ENCODE measurements around the gene VWF.

Gene VWF

DNA sequence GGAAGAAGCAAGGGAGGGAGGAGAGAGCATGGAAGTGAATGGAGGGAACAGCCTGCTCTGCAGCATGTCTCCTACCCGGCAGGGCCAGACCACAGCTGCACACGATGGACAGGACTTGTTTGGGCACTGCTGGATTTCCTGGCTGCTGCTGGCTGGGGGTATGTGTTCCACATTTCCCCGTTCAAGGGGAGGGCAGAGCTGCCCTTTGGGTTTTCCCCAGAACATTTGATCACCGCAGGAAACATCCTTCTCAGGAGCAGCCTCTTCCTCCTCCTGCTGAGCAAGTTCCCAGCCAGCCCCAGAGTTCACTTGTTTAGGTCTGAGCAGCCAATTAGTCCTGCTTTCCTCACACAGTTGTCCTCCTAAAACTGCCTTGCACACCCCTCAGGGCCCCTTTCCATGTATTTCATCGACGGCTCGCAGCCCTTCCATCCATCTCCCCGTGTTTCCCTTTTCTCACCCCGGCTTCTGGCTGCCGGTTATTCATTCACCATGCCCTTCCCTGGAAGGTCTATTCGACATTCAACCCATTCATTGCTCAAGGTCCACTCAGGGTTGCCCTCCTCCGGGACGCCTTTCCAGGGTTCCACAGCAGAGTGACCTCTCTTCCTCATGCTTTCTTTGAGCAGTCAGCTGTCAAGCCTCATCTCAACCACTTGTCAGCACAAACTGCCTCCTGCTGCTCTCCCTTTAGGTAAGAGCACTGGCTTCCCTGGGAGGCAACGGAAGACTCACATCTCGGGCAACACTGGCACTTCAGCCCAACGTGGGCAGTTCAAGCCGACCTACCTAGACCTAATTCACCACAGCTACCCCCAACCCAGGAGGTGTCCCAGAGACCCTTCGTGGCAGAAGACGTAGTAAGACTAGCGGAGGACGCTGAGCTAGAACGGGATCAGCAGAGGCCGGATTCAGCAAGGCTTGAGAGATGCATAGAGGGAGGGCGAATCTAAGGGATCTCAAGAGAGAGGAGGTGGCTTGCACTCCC is 159.3 kb downstream of the VWF start:
- no peak for DNase-seq (ENCODE audit: low read depth in 1 of 2, low spot score in 1 of 2)
- Histone ChIP-seq H3K27ac (replicated peaks) (no peak overlapping the region), H3K27me3 (ENCODE audit: insufficient read depth, poor library complexity, severe bottlenecking) (no peaks in the 10 kb centered on the region), H3K4me3 (replicated peaks; ENCODE audit: insufficient read depth, low read length) (no peak overlapping the region)
- TF ChIP-seq, protein P1, sequence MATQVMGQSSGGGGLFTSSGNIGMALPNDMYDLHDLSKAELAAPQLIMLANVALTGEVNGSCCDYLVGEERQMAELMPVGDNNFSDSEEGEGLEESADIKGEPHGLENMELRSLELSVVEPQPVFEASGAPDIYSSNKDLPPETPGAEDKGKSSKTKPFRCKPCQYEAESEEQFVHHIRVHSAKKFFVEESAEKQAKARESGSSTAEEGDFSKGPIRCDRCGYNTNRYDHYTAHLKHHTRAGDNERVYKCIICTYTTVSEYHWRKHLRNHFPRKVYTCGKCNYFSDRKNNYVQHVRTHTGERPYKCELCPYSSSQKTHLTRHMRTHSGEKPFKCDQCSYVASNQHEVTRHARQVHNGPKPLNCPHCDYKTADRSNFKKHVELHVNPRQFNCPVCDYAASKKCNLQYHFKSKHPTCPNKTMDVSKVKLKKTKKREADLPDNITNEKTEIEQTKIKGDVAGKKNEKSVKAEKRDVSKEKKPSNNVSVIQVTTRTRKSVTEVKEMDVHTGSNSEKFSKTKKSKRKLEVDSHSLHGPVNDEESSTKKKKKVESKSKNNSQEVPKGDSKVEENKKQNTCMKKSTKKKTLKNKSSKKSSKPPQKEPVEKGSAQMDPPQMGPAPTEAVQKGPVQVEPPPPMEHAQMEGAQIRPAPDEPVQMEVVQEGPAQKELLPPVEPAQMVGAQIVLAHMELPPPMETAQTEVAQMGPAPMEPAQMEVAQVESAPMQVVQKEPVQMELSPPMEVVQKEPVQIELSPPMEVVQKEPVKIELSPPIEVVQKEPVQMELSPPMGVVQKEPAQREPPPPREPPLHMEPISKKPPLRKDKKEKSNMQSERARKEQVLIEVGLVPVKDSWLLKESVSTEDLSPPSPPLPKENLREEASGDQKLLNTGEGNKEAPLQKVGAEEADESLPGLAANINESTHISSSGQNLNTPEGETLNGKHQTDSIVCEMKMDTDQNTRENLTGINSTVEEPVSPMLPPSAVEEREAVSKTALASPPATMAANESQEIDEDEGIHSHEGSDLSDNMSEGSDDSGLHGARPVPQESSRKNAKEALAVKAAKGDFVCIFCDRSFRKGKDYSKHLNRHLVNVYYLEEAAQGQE (IDR thresholded peaks at IDR 0.05; ENCODE audit: insufficient replicate concordance, low read depth), result no peak
- no peak for TF ChIP-seq POLR2AphosphoS5 (IDR thresholded peaks at IDR 0.05; ENCODE audit: low read depth)
- no peak for TF ChIP-seq SPI1 (IDR thresholded peaks at IDR 0.05; ENCODE audit: borderline replicate concordance, low read depth)
- no peak for TF ChIP-seq GABPA (IDR thresholded peaks at IDR 0.05; ENCODE audit: low read depth)
- TF ChIP-seq, protein P2, sequence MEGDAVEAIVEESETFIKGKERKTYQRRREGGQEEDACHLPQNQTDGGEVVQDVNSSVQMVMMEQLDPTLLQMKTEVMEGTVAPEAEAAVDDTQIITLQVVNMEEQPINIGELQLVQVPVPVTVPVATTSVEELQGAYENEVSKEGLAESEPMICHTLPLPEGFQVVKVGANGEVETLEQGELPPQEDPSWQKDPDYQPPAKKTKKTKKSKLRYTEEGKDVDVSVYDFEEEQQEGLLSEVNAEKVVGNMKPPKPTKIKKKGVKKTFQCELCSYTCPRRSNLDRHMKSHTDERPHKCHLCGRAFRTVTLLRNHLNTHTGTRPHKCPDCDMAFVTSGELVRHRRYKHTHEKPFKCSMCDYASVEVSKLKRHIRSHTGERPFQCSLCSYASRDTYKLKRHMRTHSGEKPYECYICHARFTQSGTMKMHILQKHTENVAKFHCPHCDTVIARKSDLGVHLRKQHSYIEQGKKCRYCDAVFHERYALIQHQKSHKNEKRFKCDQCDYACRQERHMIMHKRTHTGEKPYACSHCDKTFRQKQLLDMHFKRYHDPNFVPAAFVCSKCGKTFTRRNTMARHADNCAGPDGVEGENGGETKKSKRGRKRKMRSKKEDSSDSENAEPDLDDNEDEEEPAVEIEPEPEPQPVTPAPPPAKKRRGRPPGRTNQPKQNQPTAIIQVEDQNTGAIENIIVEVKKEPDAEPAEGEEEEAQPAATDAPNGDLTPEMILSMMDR (IDR thresholded peaks at IDR 0.05; ENCODE audit: insufficient read depth, low read length), result no peak

DNA sequence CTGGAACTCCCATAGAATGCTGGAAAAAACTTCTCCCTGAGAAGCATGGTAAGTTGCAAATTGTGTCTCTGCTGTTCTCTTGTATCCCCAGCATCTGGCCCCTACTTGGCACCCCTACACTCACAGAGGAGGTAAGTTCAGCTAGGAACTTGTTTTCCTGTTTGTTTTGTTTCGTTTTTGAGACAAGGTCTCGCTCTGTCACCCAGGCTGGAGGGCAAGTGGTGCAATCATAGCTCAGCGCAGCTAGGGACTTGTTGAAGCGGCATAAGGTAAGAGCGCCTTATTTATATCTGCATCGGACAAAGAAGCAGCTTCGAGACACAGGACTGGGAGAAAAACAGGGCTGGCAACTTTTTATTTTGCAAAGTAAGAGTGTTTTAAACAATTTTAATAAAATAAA is 161.0 kb downstream of the VWF start:
- TF ChIP-seq SPI1 (IDR thresholded peaks at IDR 0.05; ENCODE audit: borderline replicate concordance, low read depth), result no peak
- TF ChIP-seq GABPA (IDR thresholded peaks at IDR 0.05; ENCODE audit: low read depth), result no peak
- TF ChIP-seq POLR2AphosphoS5 (IDR thresholded peaks at IDR 0.05; ENCODE audit: low read depth), result no peak
- TF ChIP-seq, protein P1 (IDR thresholded peaks at IDR 0.05; ENCODE audit: insufficient replicate concordance, low read depth), result no peak
- TF ChIP-seq, protein P2 (IDR thresholded peaks at IDR 0.05; ENCODE audit: insufficient read depth, low read length), result no peak
- no peak overlapping the region for H3K27ac ChIP-seq (replicated peaks)
- no peak for DNase-seq (ENCODE audit: low read depth in 1 of 2, low spot score in 1 of 2)
- no peak overlapping the region for H3K4me3 ChIP-seq (replicated peaks; ENCODE audit: insufficient read depth, low read length)
- no peaks in the 10 kb centered on the region for H3K27me3 ChIP-seq (ENCODE audit: insufficient read depth, poor library complexity, severe bottlenecking)

DNA sequence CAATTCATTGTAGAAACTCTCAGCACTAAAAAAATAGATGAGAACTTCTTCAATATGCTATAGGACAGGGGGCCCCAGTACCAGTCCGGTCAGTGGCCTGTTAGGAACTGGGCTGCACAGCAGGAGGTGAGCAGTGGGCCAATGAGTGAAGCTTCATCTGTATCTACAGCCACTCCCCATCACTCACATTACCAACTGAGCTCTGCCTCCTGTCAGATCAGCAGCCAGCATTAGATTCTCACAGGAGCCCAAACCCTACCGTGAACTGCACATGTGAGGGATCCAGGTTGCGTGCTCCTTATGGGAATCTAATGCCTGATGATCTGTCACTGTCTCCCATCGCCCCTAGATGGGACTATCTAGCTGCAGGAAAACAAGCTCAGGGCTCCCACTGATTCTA is 163.7 kb downstream of the VWF start:
- TF ChIP-seq, protein P1 (IDR thresholded peaks at IDR 0.05; ENCODE audit: insufficient replicate concordance, low read depth), result no peak
- TF ChIP-seq GABPA (IDR thresholded peaks at IDR 0.05; ENCODE audit: low read depth) (no peak), SPI1 (IDR thresholded peaks at IDR 0.05; ENCODE audit: borderline replicate concordance, low read depth) (no peak), POLR2AphosphoS5 (IDR thresholded peaks at IDR 0.05; ENCODE audit: low read depth) (no peak)
- TF ChIP-seq, protein P2 (IDR thresholded peaks at IDR 0.05; ENCODE audit: insufficient read depth, low read length), result no peak
- H3K4me3 ChIP-seq (replicated peaks; ENCODE audit: insufficient read depth, low read length), result no peak overlapping the region
- no peak overlapping the region for H3K27ac ChIP-seq (replicated peaks)
- no peak for DNase-seq (ENCODE audit: low read depth in 1 of 2, low spot score in 1 of 2)
- no peaks in the 10 kb centered on the region for H3K27me3 ChIP-seq (ENCODE audit: insufficient read depth, poor library complexity, severe bottlenecking)
